PFSK-1 (cell line): ENCODE data around the gene ZNF831.

ENCODE experiments used
- FOXP2 ChIP-seq: optimal IDR thresholded peaks from 2 replicates; pipeline ENCODE3; 2011; ENCODE audit warnings: borderline replicate concordance, control low read depth, inconsistent platforms; ENCODE audit not compliant: insufficient read depth; ENCODE audit errors: extremely low read length, extremely low read depth
- POLR2AphosphoS5 ChIP-seq: IDR thresholded peaks from 2 replicates; pipeline ENCODE4 v1.6.1; 2012; ENCODE audit warnings: low read depth, mild to moderate bottlenecking, control low read depth, low read length, moderate library complexity
- SIN3A ChIP-seq: IDR thresholded peaks from 2 replicates; pipeline ENCODE4 v1.6.1; 2012; ENCODE audit warnings: mild to moderate bottlenecking, low read length, moderate library complexity, borderline replicate concordance; ENCODE audit not compliant: insufficient read depth
- TAF1 ChIP-seq: IDR thresholded peaks from 2 replicates; pipeline ENCODE4 v1.6.1; 2012; ENCODE audit warnings: low read length, control low read depth, borderline replicate concordance; ENCODE audit not compliant: insufficient read depth

GRCh38 chr20:59124296-59125029 lies 39.2 kb upstream of the ZNF831 start:
- TF ChIP-seq POLR2AphosphoS5: no peak
- no peak for TF ChIP-seq TAF1
- no peak for TF ChIP-seq SIN3A
- TF ChIP-seq FOXP2: no peak
